H1 (cell line): Measurements from ENCODE around the gene NEURL4. TPM values are rescaled to one million over a fixed set of nuclear protein-coding genes. Genes with fewer than 3 reads are reported as not detected.

Experiments
- ASH2L ChIP-seq: fragments of 200-600, 300-600 bp; sonication (generic); IDR thresholded peaks from one replicate; pipeline ENCODE4 v1.7.1; 2017; ENCODE audit warnings: low read length
- BCL11A ChIP-seq, 2 experiments: IDR thresholded peaks; one replicate each; pipeline ENCODE4 v1.6.1; 2011; ENCODE audit warnings: low read depth in 2 of 2, low read length in 2 of 2, mild to moderate bottlenecking in 2 of 2
- HDAC2 ChIP-seq, 2 experiments: fragments of 300-600 bp in 1 of 2; sonication (generic) in 1 of 2; IDR thresholded peaks; 2 replicates each; pipeline ENCODE4 v1.6.1; 2011 to 2012; ENCODE audit warnings: low read depth in 2 of 2, low read length in 2 of 2, mild to moderate bottlenecking in 2 of 2, moderate library complexity in 2 of 2, borderline replicate concordance in 1 of 2, inconsistent platforms in 1 of 2
- RNF2 ChIP-seq: fragments of 200-900, 300-1000 bp; sonication (generic); IDR thresholded peaks from 2 replicates; pipeline ENCODE4 v1.7.1; 2016; ENCODE audit warnings: borderline replicate concordance, low read depth, mild to moderate bottlenecking, antibody characterized with exemption, low read length; ENCODE audit not compliant: poor library complexity, severe bottlenecking; ENCODE audit errors: missing control alignments
- SP1 ChIP-seq: IDR thresholded peaks from 2 replicates; pipeline ENCODE4 v1.6.1; 2011; ENCODE audit warnings: low read depth, low read length
- polyA plus RNA-seq, 7 experiments: library from polyadenylated mRNA; depleted of rRNA in 3 of 7; stranded (reverse) in 5 of 7; unstranded in 2 of 7; fragments of >200 nt in 5 of 7; fragments of 200-250 nt in 2 of 7; gene quantifications; 1 replicate in 5 of 7; 2 replicates in 1 of 7; 4 replicates in 1 of 7; pipeline versions ENCODE4 v1.2.1 to v1.2.3, GENCODE V29; 2011 to 2013; ENCODE audit warnings: missing spikeins in 2 of 7, mixed read lengths in 2 of 7
- total RNA-seq: library from RNA; stranded (reverse); fragmentation: NEBNext Ultra II Directional; extraction: Animal tissue kit (Norgen Biotek cat#: 25700); gene quantifications from 2 replicates; pipeline ENCODE4 v1.2.1, GENCODE V29; 2021

The NEURL4 gene
- total and polyA plus RNA-seq, 2 of the 8 experiments (the other 6 are each of a cell fraction or from before 2014, with no cell fraction given) = 29.6 to 46.8 TPM

DNA sequence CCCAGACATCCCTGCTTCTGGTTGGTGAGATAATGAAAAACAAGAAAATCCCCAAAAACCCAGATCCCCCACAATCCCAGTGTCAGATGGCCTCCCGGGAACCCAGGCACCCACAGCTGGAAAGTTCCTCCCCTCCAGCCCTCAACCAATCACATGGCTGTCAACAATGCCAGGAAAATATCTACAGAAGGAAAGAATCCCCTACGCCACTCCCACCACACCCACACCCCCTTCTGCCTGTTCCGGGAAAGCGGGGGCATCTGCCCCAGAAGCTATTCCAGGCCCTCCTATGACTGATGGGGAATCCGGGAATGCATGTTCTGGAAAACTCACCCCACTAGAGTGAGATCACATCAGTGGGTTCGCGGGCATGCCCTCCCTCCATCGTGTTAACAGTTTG lies 27.6 kb upstream of the NEURL4 start (continued):
- TF ChIP-seq HDAC2 (IDR thresholded peaks at IDR 0.05; ENCODE audit: borderline replicate concordance in 1 of 2, low read depth in 2 of 2, low read length in 2 of 2) (no peak), RNF2 (no peak), SP1 (no peak), BCL11A (IDR thresholded peaks at IDR 0.05; ENCODE audit: low read depth in 2 of 2, low read length in 2 of 2) (no peak), ASH2L (no peak)
